ENCODE measurements around the gene LRRC36.

LRRC36 gene

GRCh38 chr16:67326472-67327309 is at the start of gene LRRC36, which contains the start of gene KCTD19:
Gene LRRC36 (plus strand): TSS chr16:67326815. CDS start chr16:67326863, 48 bp downstream.
Gene KCTD19 (minus strand): TSS chr16:67326741. CDS start chr16:67326707, 34 bp downstream.
- TF ChIP-seq GATA2 (IDR thresholded peaks at IDR 0.05; ENCODE audit: low read depth, low read length) (no peak), GATA3 (IDR thresholded peaks at IDR 0.05; ENCODE audit: low read depth, low read length) (no peak)

DNA sequence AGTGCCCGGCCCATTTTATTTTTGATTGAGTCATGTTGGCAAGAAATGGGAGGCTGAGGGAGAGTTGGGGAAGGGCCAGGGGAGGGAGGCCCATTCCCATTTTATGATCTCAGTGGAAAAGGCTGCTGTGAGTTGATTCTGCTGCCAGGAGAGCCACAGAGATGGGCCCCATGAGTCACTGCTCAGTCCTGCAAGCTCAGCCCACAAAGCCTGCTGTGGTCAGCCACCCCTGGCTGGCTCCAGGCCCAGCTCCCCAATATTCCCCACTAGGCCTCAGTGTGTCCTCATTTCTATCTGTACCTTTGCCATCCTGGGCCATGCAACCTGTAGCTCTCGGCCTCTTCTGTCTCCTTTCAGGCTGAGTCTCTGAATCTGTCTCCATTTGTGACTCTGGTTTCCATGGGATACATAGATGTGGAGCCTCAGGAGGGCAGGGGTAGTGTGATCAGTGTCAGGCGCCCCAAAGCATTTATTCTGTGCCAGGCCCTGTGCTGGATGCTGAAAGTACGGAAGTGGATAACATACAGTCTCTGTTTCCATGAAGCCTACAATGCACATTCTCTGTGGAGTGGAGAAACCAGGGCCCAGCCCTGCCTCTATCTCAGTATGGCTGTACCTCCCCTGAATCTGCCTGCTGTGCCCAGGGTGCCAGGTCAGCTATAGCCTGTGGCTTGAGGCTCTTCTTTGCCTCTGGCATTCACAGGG is 49.2 kb upstream of the LRRC36 start:
- TF ChIP-seq GATA2 (IDR thresholded peaks at IDR 0.05; ENCODE audit: low read depth, low read length) (no peak), GATA3 (IDR thresholded peaks at IDR 0.05; ENCODE audit: low read depth, low read length) (no peak)

DNA sequence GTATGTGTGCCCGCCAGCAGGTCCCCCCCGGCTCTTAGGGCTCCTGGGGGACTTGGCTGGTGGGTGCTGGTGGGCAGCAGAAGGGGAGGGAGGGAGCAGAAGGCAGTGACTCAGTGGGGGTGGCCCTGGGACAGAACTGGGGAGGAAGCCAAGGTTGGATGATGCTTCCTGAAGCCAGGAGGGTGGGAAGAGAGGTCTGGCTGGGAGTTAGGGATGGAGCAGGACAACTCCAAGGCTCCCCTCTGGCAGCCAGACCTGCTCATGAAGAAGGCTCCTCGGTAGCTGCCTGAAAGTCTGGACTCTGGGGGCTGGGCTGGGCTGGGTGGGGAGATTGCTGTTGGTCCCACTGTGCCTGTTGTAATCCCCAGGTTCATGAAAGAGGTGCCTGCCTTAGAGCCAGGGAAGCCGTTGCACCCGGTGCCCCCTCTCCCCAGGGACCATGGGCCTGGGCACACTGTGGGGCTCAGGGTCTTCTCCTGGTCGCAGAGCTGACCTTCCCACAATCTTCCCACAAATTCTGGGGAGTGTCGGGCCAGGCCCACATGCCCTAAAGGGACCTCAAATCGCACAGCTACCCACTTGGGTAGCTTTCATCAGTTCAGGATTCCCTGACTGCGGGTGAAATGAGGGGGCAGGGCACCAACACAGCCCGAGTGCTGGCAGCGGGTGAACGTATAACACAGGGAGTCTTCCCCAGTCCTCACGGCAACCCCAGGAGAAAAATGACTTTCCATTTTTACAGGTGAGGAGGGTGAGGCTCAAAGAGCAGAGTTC is 48.4 kb upstream of the LRRC36 start:
- TF ChIP-seq GATA3 (IDR thresholded peaks at IDR 0.05; ENCODE audit: low read depth, low read length) (no peak), GATA2 (IDR thresholded peaks at IDR 0.05; ENCODE audit: low read depth, low read length) (no peak)

DNA sequence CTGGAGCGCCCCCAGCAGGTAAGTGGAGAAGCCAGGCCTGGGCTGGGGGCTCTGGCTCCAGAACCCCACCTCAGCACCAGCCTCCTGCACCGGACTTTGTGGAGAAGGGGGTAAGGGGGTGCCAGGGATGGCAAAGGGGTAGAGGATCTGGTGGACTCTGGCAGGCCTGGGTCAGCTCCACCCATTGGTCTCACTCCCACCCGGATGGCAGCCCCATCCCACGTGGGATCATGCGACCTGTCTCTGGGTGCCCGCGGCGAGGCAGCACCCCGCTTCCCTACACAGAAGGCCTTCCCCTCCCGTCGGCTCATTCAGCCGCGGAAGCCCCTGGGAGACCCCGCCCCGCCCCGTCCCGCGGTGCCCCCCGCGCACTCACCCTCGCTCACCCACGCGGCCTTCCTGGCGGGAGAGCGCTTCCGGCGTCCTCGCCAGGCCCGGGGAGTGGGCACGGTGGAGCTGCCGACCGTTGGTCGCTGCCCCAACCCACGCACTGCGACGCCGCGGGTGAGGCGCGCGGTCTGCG is 47.8 kb upstream of the LRRC36 start:
- TF ChIP-seq GATA2 (IDR thresholded peaks at IDR 0.05; ENCODE audit: low read depth, low read length) (no peak), GATA3 (IDR thresholded peaks at IDR 0.05; ENCODE audit: low read depth, low read length) (no peak)

DNA sequence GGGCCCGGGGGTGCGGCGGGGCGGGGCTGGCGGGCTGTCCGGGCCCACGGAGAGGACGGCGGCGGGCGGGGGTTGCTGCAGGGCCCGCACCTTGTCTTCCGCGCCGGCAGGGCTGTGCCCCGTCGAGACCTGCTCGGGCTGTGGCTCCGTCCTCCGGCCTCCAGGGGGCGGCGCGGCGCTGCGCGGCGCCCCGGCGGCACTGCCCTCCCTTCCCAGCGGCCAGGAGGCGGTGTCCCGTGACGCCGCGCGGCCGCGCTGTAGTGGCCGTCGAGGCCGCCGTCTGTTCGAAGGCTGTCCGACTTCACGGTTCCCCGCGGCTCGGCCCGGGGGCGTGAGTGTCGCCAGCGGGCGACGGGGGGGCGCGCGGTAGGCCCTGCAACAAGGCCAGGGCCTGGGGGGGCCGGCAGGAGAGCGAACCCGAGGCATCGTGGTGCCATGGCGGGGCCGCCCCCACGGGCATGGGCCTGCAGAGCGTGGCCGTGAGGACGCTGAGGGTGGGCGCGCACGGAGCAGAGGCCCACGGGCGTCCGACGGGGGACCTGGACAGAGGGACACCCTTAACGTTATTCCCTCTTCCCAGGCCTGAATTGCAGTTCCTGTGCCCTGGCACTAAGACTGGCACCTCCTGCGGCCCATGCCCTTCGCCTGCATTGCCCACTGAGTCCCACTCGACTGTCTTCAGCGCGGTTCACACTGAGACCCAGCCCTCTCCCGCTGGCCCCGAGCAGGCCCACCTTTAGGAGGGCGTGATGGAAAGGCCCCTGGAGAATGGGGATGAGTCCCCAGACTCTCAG is 47.1 kb upstream of the LRRC36 start, which contains the start of gene PLEKHG4:
PLEKHG4 (plus strand) TSS at position 237 of the 794 bp plus-strand sequence; CDS start at position 750, 513 bp downstream.
- TF ChIP-seq GATA2 (IDR thresholded peaks at IDR 0.05; ENCODE audit: low read depth, low read length) (no peak), GATA3 (IDR thresholded peaks at IDR 0.05; ENCODE audit: low read depth, low read length) (no peak)

DNA sequence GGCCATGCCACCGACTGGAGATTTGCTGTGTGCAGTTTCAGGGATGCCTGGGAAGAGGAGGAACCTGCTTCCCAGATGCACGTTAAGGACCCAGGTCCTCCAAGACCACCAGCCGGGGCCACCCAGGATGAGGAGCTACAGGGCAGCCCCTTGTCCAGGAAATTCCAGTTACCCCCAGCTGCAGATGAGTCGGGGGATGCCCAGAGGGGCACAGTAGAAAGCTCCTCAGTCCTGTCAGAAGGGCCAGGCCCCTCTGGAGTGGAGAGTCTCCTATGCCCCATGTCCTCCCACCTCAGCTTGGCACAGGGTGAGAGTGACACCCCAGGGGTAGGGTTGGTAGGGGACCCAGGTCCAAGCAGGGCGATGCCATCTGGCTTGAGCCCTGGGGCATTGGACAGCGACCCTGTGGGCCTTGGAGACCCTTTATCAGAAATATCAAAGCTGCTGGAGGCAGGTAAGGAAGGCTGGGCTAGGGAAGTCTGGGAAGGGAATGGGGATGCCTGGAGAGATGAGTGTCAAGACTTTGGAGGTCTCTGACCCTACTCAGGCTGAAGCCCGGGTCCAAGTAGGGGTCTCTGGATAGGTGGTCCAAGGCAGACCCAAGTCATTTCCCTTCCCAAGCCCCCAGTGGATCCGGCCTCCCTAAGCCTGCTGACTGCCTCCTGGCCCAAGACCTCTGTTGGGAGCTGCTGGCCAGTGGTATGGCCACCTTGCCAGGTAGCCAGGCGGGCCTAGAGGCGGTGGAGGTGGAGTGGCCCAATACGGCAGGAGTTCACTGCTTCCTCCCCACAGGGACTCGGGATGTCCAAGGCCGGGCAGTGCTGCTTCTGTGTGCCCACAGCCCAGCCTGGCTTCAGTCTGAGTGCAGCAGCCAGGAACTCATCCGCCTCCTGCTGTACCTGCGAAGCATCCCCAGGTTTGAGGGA is 46.3 kb upstream of the LRRC36 start:
- TF ChIP-seq GATA2 (IDR thresholded peaks at IDR 0.05; ENCODE audit: low read depth, low read length) = no peak
- no peak for TF ChIP-seq GATA3 (IDR thresholded peaks at IDR 0.05; ENCODE audit: low read depth, low read length)

DNA sequence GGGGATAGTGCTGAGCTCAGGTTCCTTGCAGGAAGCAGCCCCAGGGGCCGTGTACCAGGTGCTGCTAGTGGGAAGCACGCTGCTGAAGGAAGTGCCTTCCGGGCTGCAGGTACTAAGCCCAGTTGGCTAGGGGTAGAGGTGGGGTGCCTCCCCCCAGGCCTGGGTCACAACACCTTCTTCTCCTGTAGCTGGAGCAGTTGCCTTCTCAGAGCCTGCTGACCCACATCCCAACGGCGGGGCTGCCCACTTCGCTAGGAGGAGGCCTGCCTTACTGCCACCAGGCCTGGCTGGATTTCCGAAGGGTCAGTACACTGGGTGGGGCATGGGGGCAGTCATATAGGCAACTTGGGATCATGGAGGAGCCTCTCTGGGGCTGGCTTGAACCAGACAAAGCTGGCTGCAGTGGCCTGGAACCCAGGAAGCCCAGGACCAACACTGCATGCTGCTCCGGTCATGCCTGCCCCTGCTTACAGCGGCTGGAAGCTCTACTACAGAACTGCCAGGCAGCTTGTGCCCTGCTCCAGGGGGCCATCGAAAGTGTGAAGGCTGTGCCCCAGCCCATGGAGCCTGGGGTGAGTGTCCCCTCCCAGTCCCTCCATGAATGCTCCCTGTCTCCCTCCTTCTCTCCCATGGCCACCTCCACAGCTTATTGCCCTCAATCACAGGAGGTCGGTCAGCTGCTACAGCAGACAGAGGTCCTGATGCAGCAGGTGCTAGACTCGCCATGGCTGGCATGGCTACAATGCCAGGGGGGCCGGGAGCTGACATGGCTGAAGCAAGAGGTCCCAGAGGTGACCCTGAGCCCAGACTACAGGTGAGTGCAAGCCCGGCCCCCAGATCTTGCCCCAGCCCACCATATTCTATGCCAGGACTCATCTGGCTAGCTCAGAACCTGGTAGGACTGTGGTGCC is 44.8 kb upstream of the LRRC36 start:
- no peak for TF ChIP-seq GATA2 (IDR thresholded peaks at IDR 0.05; ENCODE audit: low read depth, low read length)
- TF ChIP-seq GATA3 (IDR thresholded peaks at IDR 0.05; ENCODE audit: low read depth, low read length) = no peak

DNA sequence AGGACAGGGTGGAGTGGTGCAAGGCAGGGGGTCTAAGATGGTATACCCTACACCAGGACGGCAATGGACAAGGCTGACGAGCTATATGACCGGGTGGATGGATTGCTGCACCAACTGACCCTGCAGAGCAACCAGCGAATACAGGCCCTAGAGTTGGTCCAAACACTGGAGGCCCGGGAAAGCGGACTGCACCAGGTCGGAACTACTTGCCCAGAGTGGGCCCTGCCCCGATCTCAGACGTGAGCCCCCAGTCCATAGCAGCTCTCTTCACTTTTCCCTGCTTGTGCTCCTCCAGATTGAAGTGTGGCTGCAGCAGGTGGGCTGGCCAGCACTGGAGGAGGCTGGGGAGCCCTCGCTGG is 44.2 kb upstream of the LRRC36 start:
- TF ChIP-seq GATA3 (IDR thresholded peaks at IDR 0.05; ENCODE audit: low read depth, low read length) (no peak), GATA2 (IDR thresholded peaks at IDR 0.05; ENCODE audit: low read depth, low read length) (no peak)

DNA sequence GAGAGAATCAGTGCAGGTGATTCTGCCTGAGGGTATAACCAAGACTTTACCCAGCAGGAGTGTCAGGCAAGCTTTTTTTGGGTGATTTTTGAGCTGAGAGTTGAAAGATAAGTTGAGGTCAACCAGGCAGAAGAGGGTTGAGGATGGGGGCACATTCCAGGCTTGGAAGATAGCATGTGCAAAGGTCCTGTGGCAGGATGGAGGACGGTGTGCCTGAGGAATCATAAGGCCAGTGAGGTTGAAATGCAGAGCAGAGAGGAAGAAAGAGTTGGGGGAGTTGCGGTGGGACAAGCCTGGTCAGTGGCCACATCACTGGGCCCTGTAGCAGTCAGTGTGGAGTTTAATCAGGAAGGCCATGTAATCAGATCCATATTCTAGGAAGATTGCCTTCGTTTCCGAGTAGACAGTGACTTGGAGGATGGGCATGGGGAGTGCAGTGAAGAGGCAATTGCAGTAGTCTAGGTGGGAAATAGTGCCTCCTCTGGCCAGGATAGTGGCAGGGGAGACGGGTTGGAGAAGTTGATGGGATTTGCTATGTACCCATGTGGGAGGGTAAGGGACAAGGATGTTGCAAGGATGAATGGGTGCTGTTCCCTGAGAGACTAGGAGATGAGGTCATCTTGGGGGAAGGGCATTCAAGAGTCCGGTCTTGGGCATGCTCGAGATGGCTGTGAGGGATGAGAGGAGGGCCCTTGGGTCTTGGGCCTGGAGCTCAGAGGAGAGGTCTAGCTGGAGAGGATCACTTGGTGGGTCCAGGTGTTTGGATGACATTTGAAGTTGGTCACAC is 43.4 kb upstream of the LRRC36 start:
- TF ChIP-seq GATA3 (IDR thresholded peaks at IDR 0.05; ENCODE audit: low read depth, low read length) = no peak
- TF ChIP-seq GATA2 (IDR thresholded peaks at IDR 0.05; ENCODE audit: low read depth, low read length) = no peak

- TF ChIP-seq GATA2 (IDR thresholded peaks at IDR 0.05; ENCODE audit: low read depth, low read length) = no peak
- TF ChIP-seq GATA3 (IDR thresholded peaks at IDR 0.05; ENCODE audit: low read depth, low read length) = no peak
Measured at GRCh38 chr16:67283826-67284555, 42.6 kb upstream of the LRRC36 start.
